Measurements from ENCODE around the gene DPEP1. TPM values are rescaled to one million over a fixed set of nuclear protein-coding genes. Genes with fewer than 3 reads are reported as not detected.
"Not testable (repeated sequence)": the region's sequence is repeated elsewhere in the genome, so short reads cannot be mapped to it uniquely, and the experiment has no call there.

DPEP1 gene
- total RNA-seq, 1 experiment from 2014 or later: not detected

DNA sequence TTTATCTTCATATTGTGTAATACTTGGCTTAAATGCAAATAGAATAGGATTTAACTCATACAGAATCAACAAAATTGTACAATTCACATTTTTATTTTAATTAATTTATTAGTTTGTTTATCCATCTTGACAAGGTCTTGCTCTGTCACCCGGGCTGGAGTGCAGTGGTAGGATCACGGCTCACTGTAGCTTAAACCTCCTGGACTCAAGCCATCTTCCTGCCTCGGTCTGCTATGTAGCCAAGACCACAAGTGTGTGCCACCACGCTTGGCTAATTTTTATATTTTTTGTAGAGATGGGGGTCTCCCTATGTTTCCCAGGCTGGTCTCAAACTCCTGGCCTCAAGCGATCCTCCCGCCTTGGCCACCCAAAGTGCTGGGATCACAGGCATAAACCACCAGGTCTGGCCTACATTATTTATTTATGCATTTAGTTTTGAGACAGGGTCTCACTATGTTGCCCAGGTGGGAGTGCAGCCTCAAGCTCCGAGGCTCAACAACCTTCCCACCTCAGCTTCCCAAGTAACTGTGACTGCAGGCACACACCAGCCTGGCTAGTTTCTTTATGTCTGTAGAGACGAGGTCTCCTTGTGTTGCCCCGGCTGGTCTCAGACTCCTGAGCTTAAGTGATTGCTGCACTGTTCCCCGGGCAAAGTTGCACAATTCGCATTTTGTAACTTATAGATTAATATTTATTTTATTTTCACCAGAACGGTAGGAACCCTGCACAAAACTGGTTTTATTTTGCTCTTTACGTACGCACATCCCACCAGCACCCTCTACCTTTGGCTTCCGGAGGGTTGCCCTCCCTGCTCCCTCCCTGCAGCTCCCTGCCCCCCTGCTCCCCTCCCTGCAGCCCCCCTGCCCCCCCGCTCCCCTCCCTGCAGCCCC lies 4.9 kb downstream of the DPEP1 start:
- DNase-seq (ENCODE audit: low read depth): no peak

DNA sequence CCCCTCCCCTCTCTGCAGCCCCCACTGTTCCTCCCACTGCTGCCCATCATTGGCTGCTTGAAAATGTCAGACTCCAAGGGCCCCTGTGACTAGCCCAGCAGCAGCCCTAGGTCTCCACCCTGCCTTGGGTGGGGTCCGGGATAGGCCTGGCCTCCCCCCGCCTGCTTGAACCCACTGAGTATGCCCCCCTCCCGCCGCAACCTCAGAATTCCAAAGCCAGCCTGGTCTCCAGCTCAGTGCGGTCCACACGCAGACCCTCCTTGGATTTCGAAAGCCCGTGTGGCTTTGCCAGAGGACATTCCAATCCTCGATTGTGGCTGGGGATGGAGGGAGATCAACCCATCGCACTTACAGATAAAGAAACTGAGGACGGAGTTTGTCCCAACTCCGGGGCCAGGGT lies 6.4 kb downstream of the DPEP1 start:
- DNase-seq (ENCODE audit: low read depth): no peak

GRCh38 chr16:89620406-89620841 lies 7.0 kb downstream of the DPEP1 start:
- no peak for DNase-seq (ENCODE audit: low read depth)

GRCh38 chr16:89621136-89621697 lies 7.8 kb downstream of the DPEP1 start:
- DNase-seq (ENCODE audit: low read depth): no peak

- no peak for DNase-seq (ENCODE audit: low read depth)
Observed at GRCh38 chr16:89621698-89622409, 8.4 kb downstream of the DPEP1 start.

DNA sequence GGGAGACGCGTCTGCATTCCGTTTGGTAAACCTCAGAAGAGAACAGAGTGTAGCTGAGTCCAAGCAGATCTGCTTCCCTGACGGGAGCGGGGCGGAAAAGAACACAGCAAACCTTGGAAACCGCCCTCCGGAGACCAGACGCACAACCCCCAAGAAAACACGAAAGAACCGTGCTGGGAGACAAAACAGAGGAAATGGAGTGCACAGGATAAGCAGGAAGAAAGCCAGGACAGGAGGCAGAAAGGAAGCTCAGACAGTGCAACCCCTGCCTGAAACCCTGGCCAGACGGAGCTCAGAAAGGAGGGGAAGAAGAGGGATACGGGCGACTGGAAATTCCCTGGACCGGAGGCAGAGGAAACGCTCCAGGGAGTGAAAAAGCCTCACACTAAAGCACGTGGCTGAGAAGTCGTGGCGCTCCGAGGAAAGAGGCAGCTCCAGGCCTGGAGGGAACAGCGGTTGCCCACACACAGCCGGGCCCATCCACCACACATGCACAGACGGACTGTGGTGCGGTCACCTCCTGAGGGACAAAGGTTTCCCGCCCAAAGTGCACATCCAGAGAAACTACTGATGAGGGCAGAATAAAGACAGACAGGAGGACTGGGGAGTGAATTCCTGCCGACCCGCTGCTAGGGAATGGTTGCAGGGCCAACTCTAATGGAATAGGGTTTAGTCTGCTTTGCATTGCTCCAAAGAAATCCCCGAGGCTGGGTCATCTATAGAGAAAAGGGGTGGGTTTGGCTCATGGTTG lies 10.2 kb downstream of the DPEP1 start:
- no peak for DNase-seq (ENCODE audit: low read depth)

DNA sequence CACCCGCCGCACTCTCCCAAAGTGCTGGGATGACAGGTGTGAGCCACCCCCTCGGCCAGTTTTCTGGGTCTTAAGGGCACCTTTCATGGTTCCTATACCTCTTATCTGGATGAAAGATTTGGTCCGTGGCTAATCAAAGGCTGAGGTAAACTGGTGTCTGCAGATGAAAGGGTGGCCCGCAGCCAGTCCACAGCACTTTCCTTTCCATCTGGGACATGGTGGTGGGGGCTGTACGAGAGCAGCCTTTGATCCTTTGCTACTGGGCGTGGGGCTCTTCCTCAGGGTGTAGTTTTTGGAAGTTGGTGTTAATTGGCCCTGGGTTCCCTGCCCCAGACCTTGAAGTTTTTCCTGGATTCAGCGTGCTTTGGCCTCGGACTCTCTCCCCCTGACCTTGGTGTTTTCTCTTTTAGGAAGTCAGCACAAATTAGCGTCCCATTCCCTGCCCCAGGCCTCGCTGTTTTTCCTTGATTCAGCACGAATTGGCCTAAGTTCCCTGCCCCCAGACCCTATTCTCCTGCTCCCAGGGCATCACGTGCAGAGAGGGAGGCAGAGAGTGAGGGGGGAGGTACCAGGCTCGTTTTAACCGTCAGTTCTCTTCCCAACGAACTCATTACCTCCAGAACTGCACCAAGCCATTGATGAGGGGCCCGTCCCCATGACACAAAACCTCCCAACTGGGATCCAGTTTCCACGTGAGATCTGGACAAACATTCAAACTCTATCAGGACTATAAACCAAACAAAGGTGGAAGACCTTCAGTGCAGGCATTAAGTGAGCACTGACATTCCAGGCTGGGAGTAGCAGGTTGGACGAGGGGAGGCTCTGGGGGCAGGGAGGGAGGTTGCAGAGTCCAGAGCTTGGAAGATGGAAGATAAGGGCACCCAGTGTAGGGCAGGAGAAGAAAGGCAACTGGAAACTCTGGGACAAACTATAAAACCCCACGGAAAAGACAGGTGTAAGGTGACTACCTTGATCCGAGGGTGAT lies 11.6 kb downstream of the DPEP1 start:
- DNase-seq (ENCODE audit: low read depth): no peak

- DNase-seq (ENCODE audit: low read depth): no peak
Observed at GRCh38 chr16:89629827-89630610, 16.6 kb downstream of the DPEP1 start.

DNA sequence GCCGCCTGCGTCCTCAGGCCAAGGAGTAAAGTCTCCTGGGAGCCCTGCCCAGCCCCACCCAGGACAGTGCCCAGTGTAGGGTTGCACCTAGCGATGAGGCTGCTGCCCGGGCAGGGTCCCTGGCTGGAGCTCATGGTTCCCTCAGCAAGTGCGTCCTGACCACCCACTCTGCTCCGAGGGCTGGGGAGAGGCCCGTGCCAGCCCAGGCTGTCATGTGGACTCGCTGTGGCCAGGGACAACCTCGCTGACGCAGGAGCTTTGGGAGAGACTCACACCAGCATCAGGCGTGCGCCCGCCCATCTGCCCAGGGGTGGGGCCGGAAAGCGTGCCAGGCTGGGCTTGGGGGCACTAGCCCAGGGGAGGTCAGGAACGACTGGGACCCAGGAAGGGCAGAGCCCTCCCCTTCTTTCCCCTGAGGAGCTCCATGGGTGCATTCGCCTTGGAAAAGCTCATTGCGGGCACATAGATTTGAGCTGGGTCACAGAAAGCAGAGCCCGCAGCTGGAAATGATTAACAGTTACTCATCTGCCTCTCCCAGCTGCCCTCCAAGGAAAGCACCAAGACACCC lies 19.7 kb downstream of the DPEP1 start:
- DNase-seq (ENCODE audit: low read depth): peak; percentile 66

GRCh38 chr16:89634463-89635385 lies 21.3 kb downstream of the DPEP1 start:
- DNase-seq (ENCODE audit: low read depth): not testable (repeated sequence)

DNA sequence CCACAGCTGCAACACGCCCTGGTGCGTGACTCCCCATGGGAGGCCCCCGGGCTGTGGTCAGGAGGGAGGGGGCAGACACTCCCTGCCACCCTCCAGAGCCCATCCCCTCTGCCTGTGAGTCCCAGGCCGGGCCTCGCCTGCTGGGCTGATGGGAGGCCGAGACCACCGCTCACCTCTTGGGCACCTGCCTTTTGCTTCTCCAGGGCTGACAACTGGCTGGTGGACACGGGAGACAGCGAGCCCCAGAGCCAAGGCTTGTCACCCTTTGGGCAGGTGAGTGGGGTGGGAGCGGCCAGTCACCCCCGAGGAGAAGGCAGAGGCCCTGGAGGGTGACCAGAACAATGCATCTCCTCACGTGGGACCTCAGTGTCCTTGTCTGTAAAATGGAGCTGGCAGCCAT lies 23.2 kb downstream of the DPEP1 start:
- DNase-seq (ENCODE audit: low read depth): no peak

DNA sequence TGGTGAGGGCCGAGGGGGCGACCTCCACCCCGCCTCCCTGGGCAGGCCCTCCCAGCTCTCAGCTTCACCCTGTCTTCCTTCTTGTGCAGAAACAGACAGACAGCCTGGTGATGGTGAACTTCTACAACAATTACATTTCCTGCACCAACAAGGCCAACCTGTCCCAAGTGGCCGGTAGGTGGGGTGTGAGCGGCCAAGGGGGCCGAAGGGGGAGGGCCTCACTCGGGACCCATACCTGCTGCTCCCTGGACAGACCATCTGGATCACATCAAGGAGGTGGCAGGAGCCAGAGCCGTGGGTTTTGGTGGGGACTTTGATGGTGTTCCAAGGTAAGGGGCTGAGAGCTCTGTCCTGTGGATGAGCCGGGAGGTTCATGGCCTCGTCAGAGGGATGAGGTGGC lies 23.9 kb downstream of the DPEP1 start:
- no peak for DNase-seq (ENCODE audit: low read depth)

DNA sequence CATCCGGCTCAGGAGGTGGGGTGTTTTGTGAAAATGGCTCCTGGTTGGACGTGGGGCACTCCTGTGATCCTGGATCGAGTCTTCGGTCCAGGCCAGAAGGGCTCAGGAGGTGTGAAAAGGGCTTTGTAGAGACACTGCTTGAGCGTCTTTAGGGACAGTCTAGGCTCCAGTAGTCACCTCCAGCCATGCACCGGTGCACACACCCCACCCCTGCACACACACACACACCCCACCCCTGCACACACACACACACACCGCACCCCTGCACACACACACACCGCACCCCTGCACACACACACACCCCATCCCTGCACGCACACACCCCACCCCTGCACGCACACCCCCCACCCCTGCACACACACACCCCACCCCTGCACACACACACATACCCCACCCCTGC lies 25.0 kb downstream of the DPEP1 start:
- DNase-seq (ENCODE audit: low read depth): no peak

GRCh38 chr16:89639385-89639784 lies 25.9 kb downstream of the DPEP1 start:
- DNase-seq (ENCODE audit: low read depth): no peak

- no peak for DNase-seq (ENCODE audit: low read depth)
Observed at GRCh38 chr16:89641458-89642119, 28.1 kb downstream of the DPEP1 start.

DNA sequence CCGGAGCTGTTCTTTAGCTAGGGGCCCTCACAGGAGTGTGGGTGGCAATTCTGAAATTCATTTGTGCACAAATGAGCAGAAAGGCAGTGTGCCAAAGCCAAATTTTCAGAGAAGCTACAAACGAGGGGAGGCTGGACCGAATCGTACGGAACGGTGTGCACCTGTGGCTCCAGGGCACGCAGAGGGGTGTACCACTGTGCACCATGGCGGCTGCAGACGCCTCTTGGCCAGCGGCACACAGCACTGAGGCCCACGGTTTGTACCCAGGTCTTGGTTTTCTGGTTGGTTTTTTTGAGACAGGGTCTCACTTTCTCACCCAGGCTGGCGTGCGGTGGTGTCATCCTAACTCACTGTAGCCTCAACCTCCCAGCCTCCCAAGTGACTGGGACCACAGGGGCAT lies 29.1 kb downstream of the DPEP1 start:
- no peak for DNase-seq (ENCODE audit: low read depth)

DNA sequence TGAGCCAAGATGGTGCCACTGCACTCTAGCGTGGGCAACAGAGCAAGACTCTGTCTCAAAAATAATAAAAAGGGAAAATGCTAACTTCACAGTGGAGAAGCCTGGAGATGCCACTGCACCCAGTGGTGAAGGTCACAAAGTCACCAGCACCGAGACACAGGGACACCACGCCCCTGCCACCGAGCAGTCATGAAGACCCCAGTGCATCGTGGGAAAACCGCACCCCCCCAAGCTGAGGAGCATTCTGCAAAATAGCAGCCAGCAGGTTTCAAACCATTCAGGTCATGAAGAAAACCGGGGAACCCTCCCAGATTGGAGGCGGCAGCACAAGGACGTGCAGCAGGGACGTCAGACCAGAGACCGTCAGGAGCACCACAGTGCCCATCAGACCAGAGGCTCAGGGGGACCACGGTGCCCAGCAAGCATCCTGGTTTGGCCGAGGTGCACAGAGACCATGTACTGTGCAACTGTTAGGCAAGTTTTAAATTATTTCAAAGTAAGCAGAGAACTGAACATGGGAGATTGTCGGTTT lies 30.4 kb downstream of the DPEP1 start:
- no peak for DNase-seq (ENCODE audit: low read depth)

DNA sequence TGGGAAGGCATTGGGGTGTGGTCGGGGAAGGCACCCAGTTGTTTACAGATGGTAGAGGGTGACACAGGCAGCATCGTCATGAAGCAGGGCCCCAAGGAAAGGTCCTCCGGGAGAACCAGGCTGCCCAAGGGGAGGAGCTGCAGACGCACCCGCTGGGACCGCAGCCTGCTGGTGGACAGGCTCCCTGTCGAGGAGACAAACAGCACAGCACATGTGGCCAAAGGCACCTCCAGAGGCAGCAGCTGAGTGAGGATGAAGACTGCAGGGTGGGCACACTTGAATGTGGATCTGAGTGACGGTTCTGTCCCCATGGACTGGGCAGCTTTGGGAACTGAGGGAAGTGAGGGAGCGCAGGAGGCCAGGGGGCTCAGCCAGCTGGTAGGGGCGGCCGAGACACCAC lies 31.7 kb downstream of the DPEP1 start:
- DNase-seq (ENCODE audit: low read depth): no peak
